Stimulated activated CD4-positive, alpha-beta T cell treated with anti-CD3 and anti-CD28 coated beads, Interleukin-15, amount 100 ng/mL, for 1 hour (primary cell): ENCODE data around the gene BDNF.
"Not testable (repeated sequence)": the region's sequence is repeated elsewhere in the genome, so short reads cannot be mapped to it uniquely, and the experiment has no call there.

Source experiments
- DNase-seq, 2 donors: peaks; one replicate each; pipeline ENCODE4 v3.0.0-alpha.2; 2020; ENCODE audit warnings: low read depth in 1 of 2, low spot score in 1 of 2

BDNF gene

GRCh38 chr11:27672836-27673464 lies 27.3 kb downstream of the BDNF start:
- DNase-seq = no peak

- DNase-seq = not testable (repeated sequence)
These were observed 34.6 kb downstream of the BDNF start for GRCh38 chr11:27665508-27666101.

- DNase-seq = no peak
These were observed 36.9 kb downstream of the BDNF start for GRCh38 chr11:27663326-27663725.

GRCh38 chr11:27660171-27660570 lies 40.1 kb downstream of the BDNF start:
- no peak for DNase-seq

GRCh38 chr11:27658535-27659236 lies 41.6 kb downstream of the BDNF start:
- DNase-seq = no peak

GRCh38 chr11:27656806-27657483 lies 43.3 kb downstream of the BDNF start:
- no peak for DNase-seq

GRCh38 chr11:27656320-27656719 lies 43.9 kb downstream of the BDNF start:
- DNase-seq = no peak

- no peak for DNase-seq
These were observed 46.1 kb downstream of the BDNF start for GRCh38 chr11:27653990-27654758.

GRCh38 chr11:27651711-27652110 lies 48.5 kb downstream of the BDNF start:
- DNase-seq = no peak

- DNase-seq = no peak
These were observed 49.3 kb downstream of the BDNF start for GRCh38 chr11:27650988-27651387.

- DNase-seq = no peak
These were observed 50.5 kb downstream of the BDNF start for GRCh38 chr11:27649800-27650199.

- DNase-seq = no peak
These were observed 51.4 kb downstream of the BDNF start for GRCh38 chr11:27648840-27649239.

- no peak for DNase-seq
These were observed 54.0 kb downstream of the BDNF start for GRCh38 chr11:27646051-27646818.

GRCh38 chr11:27642954-27643353 lies 57.3 kb downstream of the BDNF start:
- no peak for DNase-seq

- no peak for DNase-seq
These were observed 59.3 kb downstream of the BDNF start for GRCh38 chr11:27640954-27641353.

- no peak for DNase-seq
These were observed 64.7 kb downstream of the BDNF start for GRCh38 chr11:27635567-27636037.

- DNase-seq = not testable (repeated sequence)
These were observed 65.5 kb downstream of the BDNF start for GRCh38 chr11:27634776-27635175.

- DNase-seq = not testable (repeated sequence)
These were observed 66.0 kb downstream of the BDNF start for GRCh38 chr11:27634282-27634681.

GRCh38 chr11:27629023-27629422 lies 71.2 kb downstream of the BDNF start:
- DNase-seq = not testable (repeated sequence)

- DNase-seq = no peak
These were observed 72.3 kb downstream of the BDNF start for GRCh38 chr11:27627979-27628378.
